LHCN-M2 (cell line): ENCODE results near the gene SLC1A3. TPM values are rescaled to one million over a fixed set of nuclear protein-coding genes. Genes with fewer than 3 reads are reported as not detected.
A peak's percentile ranks its signal among the peaks of the same experiment; 100 is the strongest.

Source experiments
- DNase-seq: peaks from one replicate; pipeline ENCODE4 v3.0.0-alpha.2; 2012; ENCODE audit warnings: low read depth
- total RNA-seq: library from RNA; depleted of rRNA; stranded (reverse); fragments of >200 nt; gene quantifications from 2 replicates; pipeline ENCODE4 v1.2.3, GENCODE V29; 2014

SLC1A3 gene
- total RNA-seq, 1 experiment from 2014 or later: 15.1 TPM

- peak; percentile 91 for DNase-seq
These were observed 77.5 kb downstream of the SLC1A3 start for GRCh38 chr5:36683821-36684434.

DNA sequence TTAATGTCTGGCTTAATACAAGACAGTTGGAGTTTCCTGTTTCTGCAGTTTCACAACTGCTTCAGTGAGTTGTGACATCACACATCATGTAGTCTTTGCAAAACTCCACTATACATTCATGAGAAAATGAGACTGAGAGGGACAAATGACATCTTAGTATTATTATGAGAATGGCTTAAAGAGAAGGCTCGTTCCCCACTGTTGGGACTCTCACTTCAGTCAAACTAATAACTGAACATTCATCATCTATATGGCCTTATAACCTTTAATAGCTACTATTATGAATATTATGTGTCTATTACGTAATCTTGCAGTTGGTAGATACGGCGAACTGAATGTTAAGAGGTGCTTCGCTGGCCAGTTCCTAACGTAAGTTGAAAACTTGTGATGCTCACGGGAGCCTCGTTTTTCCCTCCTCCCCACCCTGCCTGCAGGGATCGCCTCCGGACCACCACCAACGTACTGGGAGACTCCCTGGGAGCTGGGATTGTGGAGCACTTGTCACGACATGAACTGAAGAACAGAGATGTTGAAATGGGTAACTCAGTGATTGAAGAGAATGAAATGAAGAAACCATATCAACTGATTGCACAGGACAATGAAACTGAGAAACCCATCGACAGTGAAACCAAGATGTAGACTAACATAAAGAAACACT, 79.4 kb downstream of the SLC1A3 start:
- no peak for DNase-seq

DNA sequence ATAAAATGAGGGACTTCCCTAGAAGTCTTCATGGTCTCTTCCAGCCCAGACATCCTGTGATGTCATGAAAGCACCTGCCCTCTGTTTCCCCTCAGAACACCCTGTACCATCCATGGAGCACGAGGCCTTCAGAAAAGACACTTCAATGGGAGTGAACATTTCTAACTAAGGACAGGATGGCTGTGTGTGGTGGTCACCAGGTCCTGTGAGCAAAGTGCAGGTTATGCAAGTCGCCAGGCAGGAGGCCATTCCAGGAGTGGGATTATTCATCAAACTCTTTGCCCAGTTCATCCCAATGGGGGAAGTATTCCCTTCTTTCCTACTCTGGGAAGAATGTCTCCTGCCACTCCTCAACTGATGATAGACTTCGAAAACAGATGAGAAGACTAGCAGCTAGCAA, 80.5 kb downstream of the SLC1A3 start:
- no peak for DNase-seq

DNA sequence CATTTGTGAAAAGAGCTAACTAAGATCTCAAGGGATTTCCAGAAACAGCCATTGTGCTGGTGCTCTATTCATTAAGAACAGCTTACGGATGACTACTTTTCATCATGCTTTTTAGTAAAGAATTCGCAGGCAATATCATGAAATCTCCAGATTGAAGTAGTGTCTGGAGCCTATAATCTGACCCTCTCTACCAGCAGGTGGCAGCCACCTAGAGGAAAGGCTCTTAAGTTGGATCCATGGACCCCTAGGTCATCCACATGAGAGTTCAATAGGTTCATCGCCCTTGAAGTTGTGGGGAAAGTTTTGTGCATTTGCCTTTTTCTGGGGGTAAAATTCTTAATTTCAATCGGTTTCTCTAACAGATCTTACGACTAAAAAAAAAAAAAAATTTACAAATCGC, 82.3 kb downstream of the SLC1A3 start:
- DNase-seq: peak; percentile 38

GRCh38 chr5:36689225-36689624, 82.8 kb downstream of the SLC1A3 start:
- DNase-seq: no peak

DNA sequence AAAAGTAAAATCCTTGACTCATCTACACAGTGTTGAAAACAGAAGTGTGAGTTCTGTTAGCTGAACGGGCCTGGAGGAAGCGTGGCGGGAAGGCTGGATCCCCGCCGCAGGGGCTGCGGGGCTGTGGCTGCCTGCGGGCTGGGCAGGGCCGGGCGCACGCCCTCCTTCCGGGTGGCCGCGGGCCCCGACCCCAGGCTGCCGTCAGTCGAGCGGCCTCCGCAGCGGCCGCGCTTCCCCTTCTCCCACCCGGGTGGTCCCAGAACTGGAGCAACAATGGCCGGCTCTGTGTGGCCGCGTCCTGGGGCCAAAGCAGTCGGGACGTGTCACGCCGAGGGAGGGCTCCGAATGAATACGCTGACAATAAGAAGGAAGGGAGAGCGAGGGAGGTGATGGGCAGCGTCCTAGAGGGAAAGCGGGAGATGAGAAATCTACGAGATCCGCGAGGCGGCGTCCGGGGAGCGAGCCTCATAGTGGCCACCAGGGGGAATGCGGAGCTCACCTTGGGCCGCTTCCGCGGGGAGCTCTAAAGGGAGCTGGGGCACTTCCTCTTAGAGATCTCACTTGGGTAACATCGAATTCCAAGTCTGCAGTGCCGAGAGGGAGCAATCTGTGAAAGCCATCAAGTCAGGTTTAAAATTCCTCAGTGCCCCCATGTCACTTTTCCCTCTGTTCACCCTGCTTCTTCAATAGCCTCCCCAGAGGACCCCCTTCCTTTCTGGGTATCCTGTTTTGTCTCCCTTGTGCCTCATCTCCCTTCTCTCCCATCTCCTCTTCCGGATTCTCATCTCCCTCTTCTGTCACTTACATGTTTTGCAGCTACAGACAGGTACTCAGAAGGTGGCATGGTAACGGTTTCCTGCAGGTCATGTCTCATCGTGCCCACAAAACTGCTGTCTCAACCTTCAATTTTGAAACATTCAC, 83.9 kb downstream of the SLC1A3 start:
- DNase-seq: peak; percentile 82

DNA sequence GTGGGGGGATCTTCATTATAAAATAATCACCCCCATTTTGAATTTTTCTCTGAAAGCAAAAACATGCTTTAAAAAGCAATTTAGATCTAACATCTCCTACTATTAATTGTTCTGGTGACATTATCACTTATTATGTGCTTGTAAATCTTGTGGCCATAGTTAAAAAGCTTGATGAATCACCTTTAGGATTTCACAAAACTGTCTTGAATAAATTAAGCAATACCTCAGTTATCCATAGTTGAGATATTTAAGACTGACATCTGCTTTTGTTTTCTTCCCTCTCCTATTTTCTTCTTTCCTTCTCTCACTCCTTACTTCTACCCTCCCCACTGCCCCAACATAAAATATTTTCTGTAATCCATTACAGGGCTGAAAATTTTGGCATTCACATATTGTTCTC, 84.8 kb downstream of the SLC1A3 start:
- no peak for DNase-seq

DNA sequence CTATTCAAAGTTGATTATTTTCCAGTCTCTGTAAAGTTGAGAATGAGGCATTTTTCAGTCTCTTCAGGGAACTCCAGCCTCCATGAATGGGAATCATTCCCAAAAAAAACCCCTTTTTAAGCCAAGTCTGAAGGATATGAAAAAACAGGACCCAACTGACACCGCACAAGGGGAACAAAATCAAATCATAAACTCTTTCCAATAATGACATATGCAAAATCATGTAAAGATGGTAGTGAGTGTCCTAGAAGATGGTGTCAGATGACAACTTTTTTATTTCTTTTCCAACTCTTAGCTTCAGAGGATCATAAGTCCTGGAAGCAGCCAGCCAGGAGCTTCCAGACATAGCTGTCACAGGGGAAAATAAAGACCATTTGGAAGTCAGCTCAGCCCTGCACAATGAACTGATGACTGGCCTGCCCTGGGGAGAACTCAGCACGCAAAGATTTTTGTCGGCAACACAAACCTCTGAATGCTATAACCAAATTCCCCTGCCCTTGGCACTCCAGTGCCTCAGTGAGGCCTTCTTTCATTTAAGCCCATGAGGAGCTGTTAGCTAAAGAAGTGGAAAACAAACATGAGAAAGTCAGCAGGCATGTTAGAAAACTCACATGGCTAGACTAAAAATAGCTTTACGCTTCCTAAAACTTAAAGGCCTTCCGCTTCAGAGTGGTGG, 85.4 kb downstream of the SLC1A3 start:
- peak; percentile 26 for DNase-seq

- peak; percentile 64 for DNase-seq
These were observed 86.7 kb downstream of the SLC1A3 start for GRCh38 chr5:36692791-36693763.

DNA sequence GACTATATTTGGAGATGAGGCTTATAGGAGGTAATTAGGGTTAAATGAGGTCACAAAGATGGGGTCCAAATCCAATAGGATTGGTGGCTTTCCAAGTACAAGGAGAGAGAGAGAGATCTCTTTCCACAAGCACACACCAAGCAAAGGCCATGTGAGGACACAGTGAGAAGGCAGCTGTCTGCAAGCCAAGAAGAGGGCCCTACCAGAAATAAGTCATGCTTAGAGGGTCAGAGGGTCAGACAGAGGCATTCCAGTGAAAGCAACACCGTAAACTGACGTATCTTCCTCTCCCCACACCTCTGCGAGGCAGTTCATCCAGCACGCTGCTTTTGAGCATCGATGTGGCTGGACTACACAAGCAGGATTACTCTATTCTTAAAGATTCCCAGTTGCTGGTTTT, 87.9 kb downstream of the SLC1A3 start:
- peak; percentile 43 for DNase-seq

DNA sequence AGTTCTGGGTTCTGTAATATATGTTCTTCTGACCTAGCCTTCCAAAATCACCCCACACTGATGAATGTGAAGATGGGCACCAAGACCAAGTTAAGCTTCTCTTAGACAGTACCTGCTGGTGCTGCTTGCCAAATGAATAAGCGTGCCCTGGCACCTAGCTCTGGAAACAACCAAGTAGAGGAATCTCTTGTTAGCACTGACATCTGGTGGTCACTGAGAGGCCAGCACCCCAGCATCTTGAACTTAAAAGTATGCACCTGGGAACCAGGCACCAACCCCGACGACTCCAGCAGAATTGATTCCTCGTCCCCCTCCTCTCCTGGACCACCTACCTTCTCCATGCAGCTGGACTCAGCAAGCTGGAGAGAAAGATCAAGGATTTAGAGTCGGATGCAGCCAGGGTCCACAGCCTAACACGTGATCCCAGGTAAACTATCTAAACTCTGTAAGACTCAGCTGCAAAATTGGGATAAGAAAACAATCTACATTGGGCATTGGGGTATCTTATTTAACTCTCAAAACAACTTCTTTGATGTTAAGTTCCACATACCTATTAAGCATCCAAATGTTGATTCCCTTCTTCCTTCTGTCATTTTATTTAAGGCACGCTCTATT, 89.8 kb downstream of the SLC1A3 start:
- DNase-seq: peak; percentile 53

DNA sequence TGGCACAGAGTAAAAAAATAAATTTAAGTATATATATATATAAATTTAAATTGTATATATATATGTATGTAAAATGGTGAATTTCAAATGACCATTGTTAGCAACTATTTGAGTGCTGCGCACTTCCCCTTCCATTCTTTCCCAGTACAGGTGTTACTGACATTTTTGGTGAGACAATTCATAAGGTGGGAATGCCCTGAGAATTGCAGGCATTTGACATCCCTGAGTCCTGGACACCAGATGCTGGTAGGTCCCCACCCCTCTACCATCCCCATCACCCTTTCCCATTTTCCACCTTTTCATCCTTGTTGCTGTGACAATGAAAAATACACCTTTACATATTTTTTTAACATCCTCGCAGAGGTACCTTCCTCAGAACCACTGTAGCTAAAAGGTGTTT, 91.6 kb downstream of the SLC1A3 start:
- no peak for DNase-seq

- no peak for DNase-seq
These were observed 94.8 kb downstream of the SLC1A3 start for GRCh38 chr5:36701085-36701698.

DNA sequence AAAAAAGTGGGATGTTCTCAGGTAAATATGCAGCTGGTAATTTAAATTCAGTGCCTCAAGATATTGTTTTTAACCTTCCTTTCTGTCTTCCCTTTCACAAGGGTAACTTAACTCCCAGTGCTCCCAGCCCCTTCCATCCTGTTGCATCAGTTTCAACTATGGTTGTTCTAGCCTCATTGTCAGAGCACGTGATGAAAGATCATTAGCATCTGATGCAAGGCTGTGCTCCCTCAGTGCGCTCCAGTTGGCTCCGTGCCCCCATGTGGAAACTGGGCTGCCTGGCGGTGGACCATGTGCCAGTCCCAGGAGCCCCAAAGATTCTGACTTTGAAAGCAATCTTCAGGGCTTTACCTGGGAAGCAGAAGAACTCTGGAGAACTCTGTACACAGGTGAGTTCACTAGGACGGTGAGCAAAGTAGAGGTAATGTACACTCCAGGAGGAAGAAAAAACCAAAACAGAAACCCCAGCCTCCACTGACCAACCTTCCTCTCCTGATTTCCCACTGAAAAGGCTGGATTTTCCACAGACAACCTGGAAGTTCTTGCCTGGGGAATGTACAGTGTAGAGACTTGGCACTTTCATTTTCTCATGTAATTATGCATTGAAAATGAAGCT, 96.9 kb downstream of the SLC1A3 start:
- no peak for DNase-seq

DNA sequence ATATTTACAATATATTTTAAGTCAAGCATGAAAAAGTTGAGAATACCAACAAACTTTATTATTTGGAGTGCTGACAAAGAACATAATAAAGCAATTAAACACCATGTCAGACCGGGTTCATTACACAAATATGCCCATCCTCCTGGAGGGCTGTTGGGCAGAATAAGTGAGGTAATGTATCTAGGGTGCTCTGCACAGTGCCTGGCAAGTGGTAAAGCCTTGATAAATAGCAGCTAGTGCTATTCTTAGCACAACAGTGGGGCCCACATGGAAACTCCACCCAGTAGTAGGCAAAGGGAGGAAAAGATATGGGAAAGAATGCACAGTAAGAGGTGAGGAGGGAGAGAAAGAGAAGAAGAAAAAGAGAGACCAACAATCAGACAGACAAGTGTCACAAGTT, 97.7 kb downstream of the SLC1A3 start:
- DNase-seq: no peak

DNA sequence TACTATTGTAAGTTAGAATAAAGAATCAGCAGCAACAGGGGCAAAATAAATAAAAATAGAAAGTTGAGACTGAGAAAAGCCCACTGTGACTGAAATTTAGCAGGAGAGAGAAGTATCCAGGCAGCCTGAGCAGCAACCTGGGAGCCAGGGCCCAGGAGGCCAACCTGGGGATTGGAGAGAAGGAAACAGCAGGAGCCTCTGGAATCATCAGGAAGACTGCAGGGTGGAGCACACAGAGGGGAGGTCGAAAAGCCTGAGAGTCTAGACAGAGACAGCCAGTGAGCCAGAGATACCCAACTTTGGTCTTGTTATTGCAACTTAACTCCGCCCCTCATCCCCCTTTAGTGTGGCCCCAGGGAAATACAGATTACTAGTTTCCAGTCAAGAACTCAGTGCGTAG, 98.6 kb downstream of the SLC1A3 start:
- DNase-seq: no peak

DNA sequence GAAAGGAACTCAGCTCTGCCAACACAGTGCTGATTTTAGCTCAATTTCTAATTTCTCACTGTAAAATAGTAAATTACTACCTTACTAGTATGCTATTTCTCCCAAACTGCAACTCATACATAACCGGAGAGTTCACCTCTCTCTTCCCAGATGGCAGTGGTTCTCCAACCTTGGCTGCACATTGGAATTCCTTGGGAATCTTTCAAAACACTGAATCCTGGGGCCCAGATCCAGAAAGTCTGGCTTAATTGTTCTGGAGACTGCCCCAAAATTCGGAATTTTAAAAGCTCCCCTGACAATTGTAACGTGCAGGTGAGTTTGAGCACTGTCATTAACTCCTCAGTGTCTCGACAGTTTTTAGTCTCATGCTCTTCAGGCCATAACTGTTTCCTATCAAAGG, 100.3 kb downstream of the SLC1A3 start:
- DNase-seq: no peak

GRCh38 chr5:36708996-36709395, 102.6 kb downstream of the SLC1A3 start:
- DNase-seq: no peak

DNA sequence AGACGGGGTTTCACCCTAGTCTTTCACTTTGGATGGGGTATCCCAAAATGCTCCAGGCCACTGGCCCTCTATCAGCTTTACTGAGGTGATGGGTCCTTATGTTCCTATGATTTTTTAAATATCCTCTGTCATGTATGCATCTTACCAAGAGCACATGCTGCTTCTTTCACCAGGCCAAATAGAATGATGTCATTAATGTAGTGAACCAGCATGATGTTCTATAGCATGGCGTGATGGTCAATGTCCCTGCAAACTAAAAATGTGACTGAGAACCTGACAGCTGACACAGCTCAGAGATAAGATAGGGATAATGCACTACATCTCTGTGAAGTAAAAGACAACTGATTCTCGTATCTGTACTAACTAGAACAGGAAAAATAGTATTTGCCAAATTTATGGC, 103.6 kb downstream of the SLC1A3 start:
- no peak for DNase-seq
